AG10803 (cell line): ENCODE results near the gene EEF1AKMT2.
"Not testable (repeated sequence)": the region's sequence is repeated elsewhere in the genome, so short reads cannot be mapped to it uniquely, and the experiment has no call there.

Source experiments
- DNase-seq: peaks from one replicate; pipeline ENCODE4 v3.0.0; 2010; ENCODE audit warnings: low read depth
- H3K4me3 ChIP-seq: 2 replicates; pipeline ENCODE4 v1.5.1; 2011; ENCODE audit warnings: mild to moderate bottlenecking, low read length, control low read depth
- TF ChIP-seq, protein P1 (sequence below): conservative IDR thresholded peaks from 2 replicates; pipeline ENCODE4 v1.5.1; 2011; ENCODE audit warnings: mild to moderate bottlenecking, low read length, control low read depth, inconsistent platforms

EEF1AKMT2 gene

DNA sequence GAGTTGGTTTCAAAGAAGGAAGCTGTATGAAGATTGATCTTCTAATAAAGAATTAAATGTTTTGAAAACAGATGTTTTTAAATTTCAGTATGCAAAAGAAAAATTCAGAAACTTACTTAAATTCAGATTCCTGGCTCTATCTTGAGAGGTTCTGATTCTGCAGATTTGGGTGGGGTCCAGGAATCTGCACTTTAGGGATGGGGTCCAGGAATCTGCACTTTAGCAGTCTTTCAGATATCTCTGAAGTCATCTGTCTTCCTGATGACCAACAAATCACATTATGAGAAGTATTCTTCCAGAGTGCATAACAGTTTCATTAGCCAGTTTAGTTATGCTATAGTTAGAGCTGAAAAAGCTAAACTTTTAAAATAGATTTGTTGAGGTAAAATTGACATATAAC lies 34.0 kb upstream of the EEF1AKMT2 start:
- TF ChIP-seq, protein P1, sequence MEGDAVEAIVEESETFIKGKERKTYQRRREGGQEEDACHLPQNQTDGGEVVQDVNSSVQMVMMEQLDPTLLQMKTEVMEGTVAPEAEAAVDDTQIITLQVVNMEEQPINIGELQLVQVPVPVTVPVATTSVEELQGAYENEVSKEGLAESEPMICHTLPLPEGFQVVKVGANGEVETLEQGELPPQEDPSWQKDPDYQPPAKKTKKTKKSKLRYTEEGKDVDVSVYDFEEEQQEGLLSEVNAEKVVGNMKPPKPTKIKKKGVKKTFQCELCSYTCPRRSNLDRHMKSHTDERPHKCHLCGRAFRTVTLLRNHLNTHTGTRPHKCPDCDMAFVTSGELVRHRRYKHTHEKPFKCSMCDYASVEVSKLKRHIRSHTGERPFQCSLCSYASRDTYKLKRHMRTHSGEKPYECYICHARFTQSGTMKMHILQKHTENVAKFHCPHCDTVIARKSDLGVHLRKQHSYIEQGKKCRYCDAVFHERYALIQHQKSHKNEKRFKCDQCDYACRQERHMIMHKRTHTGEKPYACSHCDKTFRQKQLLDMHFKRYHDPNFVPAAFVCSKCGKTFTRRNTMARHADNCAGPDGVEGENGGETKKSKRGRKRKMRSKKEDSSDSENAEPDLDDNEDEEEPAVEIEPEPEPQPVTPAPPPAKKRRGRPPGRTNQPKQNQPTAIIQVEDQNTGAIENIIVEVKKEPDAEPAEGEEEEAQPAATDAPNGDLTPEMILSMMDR = no peak
- no peak overlapping the region for H3K4me3 ChIP-seq
- no peak for DNase-seq

GRCh38 chr10:124824932-124825331 lies 33.2 kb upstream of the EEF1AKMT2 start:
- not testable (repeated sequence) for DNase-seq, H3K4me3 ChIP-seq

- no peak for DNase-seq
- TF ChIP-seq, protein P1 = no peak
- H3K4me3 ChIP-seq = no peak overlapping the region
These were observed 32.8 kb upstream of the EEF1AKMT2 start for GRCh38 chr10:124824507-124824906.

- no peak for DNase-seq
- no peak overlapping the region for H3K4me3 ChIP-seq
- TF ChIP-seq, protein P1 = no peak
These were observed 29.8 kb upstream of the EEF1AKMT2 start for GRCh38 chr10:124821520-124821919.

DNA sequence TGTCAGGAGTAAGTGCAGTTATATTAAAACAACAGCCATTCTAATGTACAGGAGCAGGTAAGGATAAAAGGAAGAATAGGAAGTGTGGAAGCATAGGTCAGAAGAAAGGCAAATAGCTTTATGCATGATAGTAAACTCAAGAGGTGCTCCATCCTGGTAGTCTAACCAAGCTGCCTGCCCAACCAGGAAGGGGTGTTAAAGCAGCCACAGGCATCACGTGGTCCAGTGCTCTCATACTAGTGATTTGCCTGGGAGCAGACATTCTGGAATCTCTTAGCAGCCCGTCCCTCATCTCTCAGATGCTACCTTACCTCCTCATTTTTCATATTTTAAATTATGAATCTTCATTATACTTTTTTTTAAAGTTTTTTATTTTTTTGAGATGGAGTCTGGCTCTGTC lies 28.4 kb upstream of the EEF1AKMT2 start:
- DNase-seq = no peak
- no peak overlapping the region for H3K4me3 ChIP-seq
- TF ChIP-seq, protein P1 = no peak

- peak overlapping the region; percentile 82 for H3K4me3 ChIP-seq
- TF ChIP-seq, protein P1 = no peak
- DNase-seq = no peak
These were observed 10.6 kb upstream of the EEF1AKMT2 start for GRCh38 chr10:124802313-124802675.

DNA sequence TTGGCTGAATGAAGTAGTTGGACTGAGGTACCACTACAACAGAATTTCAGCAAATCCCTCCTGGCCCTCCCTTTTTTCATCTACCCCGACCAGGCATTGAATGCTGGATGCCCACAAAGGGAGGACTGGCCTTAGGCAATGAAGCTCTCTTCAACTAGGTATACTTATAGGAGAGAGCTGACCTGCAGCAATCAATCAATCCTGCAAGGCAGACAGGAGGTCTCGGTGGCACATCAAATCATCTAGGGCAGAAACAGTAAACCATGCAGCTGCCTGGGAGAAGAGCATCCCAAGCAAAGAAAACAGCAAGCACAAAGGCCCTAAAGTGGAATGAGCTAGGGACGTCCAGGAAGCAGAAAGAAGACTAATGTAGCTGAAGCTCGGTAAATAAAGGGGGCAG lies 7.5 kb upstream of the EEF1AKMT2 start:
- TF ChIP-seq, protein P1 = no peak
- no peak for DNase-seq
- no peak overlapping the region for H3K4me3 ChIP-seq

DNA sequence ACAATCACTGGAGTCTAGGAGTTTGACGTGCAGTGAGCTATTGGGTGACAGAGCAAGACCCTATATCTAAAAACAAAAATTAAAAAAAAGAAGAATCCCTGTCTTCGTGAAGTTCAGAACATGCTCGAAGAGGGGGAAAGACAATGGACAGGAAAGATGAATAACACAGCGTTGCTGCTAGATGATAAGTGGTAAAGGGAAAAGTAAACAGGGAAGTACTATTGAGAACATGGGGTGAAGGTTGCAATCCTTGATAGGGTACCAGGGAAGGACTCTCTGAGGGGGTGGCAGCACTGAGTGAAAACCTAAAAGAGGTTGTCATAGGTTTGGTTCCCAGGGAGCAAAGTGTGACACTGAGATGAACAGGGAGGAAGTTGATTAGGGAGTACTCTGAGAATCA lies 7.1 kb upstream of the EEF1AKMT2 start:
- no peak overlapping the region for H3K4me3 ChIP-seq
- no peak for DNase-seq
- TF ChIP-seq, protein P1 = no peak
